Smooth muscle cell of trachea (primary cell): Measurements from ENCODE around the gene CDO1. TPM values are rescaled to one million over a fixed set of nuclear protein-coding genes. Genes with fewer than 3 reads are reported as not detected.

Source experiments
- total RNA-seq: library from RNA; depleted of rRNA; stranded (reverse); fragments of >200 nt; gene quantifications from 2 replicates; pipeline ENCODE4 v1.2.1, GENCODE V29; 2014

Gene CDO1
- total RNA-seq: 9.0 and 13.2 TPM in 2 replicates

GRCh38 chr5:115816226-115817081, at the start of gene CDO1:
Gene CDO1, minus strand, starts transcription at chr5:115816659. Its CDS starts 262 bp downstream, at chr5:115816397.

GRCh38 chr5:115841382-115842088, 25.1 kb upstream of the CDO1 start, which contains the start of the genes AP3S1 and ATG12:
Gene AP3S1, plus strand, starts transcription at chr5:115841935. Its CDS starts 103 bp downstream, at chr5:115842038.
Gene ATG12, minus strand, starts transcription at chr5:115841565. Its CDS starts 13 bp downstream, at chr5:115841552.

Other genes starting within 250 kb of the CDO1 start
- gene TICAM2, start 214.2 kb downstream of the CDO1 start, total RNA-seq: 7.6 and 11.8 TPM in 2 replicates
- gene TMED7, start 190.6 kb downstream of the CDO1 start, total RNA-seq: 109 and 143 TPM in 2 replicates
- 70.8 and 103 TPM in 2 replicates for gene ATG12, start 24.9 kb upstream of the CDO1 start, total RNA-seq
- gene AP3S1, start 25.3 kb upstream of the CDO1 start, total RNA-seq: 126 and 145 TPM in 2 replicates
- 0.17 and 0.44 TPM in 2 replicates for gene LVRN, start 145.8 kb upstream of the CDO1 start, total RNA-seq
- gene ARL14EPL, start 215.8 kb upstream of the CDO1 start, total RNA-seq: not detected in 2 replicates